COR-L47 (cell line): ENCODE measurements around the gene STAG1.
"Not testable (repeated sequence)": the region's sequence is repeated elsewhere in the genome, so short reads cannot be mapped to it uniquely, and the experiment has no call there.

Source experiments
- DNase-seq: peaks from one replicate; lab custom pipeline; 2025; lab: John Stamatoyannopoulos, UW

The STAG1 gene

DNA sequence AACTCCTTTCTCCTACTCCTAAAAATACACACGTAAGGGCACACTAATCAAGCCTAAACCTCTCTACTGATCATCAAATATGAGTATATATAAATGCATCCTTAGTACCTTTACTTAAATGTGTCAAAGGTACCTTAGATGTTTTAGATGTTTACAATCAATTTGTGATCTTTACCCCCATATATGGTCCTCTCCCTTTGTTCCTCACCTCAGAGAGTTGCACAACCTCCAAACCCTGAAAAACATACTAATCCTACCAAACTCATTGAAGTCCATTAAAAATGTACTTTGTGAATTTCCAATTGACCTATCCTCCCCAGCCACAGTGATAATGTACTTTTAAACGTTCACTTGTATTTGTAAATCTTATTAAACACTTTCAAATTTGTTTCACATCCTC, 249.1 kb downstream of the STAG1 start:
- no peak for DNase-seq

DNA sequence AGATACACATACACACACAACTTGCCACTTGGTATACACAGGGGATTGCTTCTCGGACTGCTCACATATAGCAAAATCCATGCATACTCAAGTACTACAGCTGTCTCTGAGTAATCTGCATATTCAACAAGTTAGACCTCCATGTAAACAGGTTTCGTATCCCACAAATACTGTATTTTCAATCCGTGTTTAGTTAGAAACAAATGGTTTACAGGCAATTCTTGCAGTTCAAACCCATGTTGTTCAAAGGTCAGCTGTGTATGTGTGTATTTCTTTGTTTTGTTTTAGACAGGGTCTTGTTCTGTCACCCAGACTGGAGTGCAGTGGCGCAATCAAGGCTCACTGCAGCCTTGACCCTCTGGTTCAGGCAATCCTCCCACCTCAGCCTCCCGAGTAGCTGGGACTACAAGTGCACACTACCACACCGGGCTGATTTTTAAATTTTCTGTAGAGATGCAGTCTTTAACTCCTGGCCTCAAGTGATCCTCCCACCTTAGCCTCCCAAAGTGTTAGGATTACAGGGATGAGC, 253.2 kb downstream of the STAG1 start:
- no peak for DNase-seq

DNA sequence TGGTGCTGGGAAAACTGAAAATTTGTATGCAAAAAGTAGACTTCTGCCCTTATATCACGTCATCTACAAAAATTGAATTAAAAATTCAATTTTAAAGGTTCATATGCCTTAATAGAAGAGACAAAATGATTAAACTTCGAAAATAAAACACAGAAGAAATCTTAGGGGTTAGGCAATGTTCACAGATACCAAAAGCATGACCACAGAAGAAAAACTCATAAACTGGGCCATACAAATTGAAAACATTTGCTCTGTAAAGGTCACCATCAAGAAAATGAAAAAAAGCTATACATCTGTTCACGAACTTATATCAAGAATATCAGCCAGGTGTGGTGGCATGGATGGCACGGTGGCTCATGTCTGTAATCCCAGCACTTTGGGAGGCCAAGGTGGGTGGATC, 257.0 kb downstream of the STAG1 start:
- DNase-seq: no peak

DNA sequence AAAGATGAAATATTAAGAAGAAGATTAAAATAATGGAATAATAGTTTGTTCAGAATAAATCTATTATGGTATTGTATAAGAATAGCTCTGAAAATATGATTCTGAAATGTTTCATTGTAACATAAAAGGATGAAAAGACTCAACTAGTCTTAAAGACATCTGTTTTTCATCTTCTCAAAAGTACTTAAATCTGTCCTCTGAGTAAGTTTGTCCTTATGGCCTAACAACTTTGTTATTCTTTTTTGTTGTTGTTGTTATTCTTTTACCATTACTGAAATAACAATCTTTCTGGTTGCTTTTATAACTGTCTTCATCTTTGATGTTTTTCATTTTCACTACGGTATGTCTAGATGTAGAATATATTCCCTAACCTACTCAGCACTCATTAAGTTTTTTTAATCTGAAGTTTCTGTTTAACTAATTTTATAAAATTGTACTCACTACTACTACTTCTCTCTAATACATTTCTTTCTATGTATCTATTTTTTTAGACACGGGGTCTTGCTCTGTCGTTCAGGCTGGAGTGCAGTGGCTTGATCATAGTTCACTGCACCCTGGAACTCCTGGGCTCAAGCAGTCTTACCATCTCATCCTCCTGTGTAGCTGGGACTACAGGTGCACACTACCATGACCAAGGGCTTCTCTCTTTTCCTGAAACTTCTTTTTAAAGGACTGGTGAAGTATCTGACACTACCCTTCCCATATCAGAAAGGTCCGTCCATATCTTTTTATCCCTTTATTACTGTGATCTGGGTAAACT, 261.4 kb downstream of the STAG1 start:
- DNase-seq: no peak

DNA sequence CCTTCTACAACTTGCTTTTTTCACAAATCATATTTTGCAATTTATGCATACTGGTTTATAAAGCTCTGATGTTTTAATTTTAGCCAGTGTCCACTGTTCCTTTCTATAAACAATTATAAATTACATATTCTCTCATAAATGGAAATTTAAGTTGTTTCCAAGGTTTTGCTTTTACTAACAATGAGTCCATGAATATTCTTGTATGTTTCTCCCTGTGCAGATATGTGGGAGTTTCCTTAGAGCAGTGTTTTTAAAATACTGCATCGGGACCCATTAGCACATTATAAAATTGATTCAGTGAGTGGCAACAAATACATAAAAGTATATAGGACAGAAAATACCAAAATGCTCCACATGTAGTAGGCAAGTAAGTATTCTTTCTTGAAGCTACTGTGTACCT, 266.4 kb downstream of the STAG1 start:
- no peak for DNase-seq

DNA sequence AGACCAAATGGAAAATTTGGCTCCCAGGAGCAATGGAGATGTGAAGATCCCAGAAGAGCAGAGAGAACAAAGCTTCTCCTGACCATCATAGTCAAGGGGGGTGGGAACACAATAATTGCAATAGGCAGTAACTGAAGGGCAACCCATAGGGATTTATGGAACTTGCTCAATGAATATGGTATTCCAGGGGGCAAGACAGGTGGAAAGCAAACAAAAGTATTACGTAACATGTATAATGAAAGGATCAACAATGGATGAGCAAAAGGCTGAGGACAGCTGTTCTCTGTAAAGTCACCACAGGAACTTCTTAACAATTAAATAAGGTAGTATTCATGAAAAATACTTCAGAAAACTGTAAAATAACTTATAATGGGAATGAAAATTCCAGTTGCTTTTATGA, 275.9 kb downstream of the STAG1 start:
- no peak for DNase-seq

DNA sequence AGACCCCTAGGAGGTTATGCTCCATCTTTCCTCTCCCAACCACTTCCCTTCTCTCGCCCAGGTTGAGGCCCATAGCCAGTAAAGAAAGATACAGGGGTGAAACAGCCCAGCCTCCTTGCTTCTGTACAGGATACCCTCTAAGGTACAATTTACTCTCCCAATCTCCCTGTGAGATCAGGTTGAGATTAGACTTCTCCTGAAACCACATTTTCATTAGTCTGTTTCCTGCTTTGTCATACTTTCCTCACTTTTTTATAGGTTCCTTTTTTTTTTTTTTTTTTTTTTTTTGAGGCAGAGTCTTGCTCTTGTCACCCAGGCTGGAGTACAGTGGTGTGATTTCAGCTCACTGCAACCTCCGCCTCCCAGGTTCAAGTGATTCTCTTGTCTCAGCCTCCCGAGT, 277.3 kb downstream of the STAG1 start:
- not testable (repeated sequence) for DNase-seq

DNA sequence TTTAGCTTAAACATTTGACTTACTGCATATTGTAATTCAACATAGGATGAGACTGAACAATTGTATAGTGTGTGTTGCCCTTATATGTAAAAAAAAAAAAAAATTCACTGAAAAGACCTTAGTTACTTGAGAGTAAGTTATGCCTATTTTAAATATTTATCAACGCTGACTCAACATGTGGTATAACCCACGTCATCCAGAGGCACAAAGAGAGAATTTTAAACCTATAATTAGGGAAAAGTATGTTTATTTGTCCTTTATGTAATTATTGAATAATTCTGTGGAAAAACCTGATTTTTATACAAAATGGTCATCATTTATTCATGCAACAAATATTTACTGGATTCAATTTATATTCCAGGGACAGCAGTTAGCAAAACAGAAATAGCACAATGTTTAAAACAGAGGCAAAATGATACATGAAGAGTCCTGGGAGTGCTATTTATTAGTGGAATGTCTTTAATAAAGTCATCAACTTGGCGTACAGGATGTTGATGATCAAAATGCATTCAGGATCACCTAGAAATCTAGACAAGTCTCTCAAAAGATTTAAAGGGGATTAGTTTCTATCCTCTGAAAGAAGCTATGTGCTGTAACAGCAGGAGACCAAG, 278.4 kb downstream of the STAG1 start:
- no peak for DNase-seq

DNA sequence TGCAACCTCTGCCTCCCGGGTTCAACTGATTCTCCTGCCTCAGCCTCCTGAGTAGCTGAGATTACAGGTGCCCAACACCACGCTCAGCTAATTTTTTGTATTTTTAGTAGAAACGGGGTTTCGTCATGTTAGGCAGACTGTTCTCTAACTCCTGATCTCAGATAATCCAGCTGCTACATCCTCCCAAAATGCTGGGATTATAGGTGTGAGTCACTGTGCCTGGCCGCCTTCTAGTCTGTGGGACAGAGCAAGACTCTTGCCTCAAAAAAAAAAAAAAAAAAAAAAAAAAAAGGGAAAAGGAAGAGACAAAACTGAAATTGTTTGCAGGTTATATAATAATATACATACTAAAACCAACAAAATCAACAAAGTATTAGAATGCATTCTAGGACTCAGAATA, 286.9 kb downstream of the STAG1 start:
- no peak for DNase-seq

DNA sequence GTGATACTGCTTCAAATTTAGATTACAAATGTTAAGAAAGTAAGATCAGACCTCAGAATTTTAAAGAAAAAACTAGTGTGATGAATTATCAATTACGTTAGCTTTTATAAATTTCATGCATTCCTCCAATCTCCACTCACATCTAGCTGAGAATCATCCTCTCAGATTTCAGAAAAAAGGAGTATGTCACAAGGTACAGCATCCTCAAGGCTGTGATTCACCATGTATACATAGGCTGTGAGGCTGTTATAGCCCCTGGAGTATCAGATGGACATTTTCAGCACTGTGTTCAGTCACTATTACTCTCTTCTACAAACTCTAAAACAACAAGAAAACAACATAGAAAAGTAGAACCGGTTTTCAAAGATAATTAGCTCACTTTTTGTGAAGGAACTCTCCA, 287.7 kb downstream of the STAG1 start:
- no peak for DNase-seq

DNA sequence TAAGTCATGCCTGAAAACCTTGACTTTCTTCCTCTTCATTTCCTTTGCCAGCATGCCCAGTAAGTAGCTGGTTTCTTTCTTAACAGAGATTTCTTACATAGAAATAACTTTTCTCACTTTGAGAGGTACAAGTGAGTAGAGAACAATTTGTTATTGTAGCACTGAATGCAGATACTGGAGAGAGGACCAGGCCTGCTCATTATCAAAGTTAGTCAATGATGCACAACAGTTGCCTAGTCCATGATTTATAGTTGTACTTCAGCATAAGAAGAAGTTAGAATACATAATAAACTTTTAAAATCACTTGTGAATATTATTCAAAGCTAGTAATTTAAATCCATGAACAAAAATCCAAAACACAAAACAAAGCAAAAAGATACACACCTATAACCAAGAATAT, 289.0 kb downstream of the STAG1 start:
- DNase-seq: no peak

DNA sequence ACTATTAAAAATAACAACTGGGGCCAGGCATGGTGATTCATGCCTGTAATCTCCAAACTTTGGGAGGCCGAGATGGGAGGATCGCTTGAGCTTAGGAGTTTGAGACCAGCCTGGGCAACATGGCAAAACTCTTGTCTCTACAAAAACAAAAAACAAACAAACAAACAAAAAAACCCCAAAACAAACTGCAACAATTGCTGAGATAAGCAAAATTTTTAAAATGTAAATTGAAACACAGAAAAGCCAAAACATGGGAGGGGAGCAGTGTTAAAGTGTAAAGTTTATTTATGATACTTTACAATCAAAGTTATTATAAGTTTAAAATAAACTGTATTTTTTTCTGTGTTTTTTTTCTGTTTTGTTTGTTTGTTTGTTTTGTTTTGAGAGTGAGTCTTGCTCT, 294.4 kb downstream of the STAG1 start:
- no peak for DNase-seq

DNA sequence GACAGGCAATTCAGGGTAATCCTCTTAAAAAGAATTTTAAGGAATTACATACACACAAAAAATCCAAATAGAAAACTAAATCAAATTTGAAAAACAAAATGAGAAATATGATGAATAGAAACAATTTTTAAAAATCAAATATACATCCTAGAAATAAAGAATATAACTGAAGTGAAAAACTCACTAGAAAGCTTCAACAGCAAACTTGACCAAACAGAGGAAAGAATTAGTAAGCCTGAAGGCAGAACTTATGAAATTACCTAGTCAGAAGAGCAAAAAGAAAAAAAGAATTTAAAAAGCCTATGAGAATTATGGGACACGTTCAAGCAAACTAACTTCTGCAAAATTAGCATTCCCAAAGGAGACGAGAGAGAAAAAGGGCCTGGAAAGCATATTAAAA, 296.0 kb downstream of the STAG1 start:
- DNase-seq: no peak

DNA sequence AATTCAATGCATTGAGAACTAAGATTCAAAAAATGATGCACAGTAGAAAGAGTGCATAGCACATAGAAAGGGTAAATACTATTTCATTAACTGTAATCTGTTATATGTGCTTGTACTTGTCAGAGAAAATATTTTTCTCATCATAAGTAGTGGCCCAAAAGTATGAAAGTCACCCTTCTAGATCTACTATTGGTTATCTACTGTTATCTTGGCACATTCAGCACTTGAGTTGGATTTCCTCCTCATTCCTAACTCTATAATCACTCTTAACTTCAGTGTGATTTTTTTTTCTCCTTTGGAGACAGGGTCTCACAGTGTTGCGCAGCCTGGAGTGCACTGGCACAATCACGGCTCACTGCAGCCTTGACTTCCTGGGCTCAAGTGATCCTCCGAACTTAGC, 307.6 kb downstream of the STAG1 start:
- no peak for DNase-seq

DNA sequence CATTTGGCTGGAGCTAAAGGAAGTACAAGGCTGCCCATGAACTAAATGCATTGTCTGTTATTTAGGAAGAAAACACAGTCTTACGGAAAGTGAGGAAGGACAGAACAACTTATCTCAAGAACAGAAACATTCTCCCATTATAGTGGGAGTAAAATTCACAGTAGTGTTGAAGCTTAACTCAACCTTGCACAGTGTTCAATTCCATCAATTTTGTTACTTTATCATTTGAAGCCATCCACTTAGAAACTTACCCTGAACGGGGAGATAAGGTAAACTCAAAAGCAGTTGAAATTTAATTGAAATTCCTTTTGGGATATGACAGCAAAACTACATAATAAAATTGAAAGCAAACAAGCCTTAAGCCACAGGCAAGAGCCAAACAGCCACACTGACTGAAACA, 315.1 kb downstream of the STAG1 start:
- no peak for DNase-seq

DNA sequence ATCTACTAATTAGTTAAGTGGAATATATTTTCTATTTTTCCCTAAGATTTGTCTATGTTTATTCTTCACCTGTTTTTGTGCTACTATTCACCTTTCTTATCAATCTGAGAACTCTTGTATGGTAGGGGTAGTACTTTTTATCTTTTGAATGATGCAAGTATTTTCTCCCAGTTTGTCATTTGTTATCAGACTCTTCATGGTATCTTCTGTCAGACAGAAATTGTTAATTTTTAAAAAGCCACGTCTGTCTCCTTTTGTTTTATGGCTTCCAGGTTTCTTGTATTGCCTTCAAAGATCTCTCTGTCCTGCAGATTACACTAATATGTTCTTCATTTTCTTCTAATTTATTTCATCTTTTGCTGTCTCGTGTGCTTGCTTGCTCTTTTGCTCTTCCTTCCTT, 317.7 kb downstream of the STAG1 start:
- DNase-seq: no peak

DNA sequence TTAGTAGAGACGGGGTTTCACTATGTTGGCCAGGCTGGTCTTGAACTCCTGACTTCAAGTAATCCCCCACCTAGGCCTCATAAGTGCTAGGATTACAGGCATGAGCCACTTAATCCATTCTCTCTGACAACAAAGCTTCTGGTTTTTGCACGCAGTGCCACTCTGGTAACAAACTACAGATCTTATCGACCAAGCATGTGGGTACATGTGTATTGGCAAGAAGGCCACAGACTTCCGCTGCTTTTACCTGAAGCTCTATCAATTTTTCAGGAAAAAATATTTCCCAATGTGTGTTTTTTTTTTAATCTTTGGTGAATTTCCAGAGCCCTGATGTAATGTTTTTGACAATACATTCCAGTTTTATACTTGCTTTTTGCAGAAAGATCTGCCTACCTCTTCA, 319.5 kb downstream of the STAG1 start:
- DNase-seq: no peak

DNA sequence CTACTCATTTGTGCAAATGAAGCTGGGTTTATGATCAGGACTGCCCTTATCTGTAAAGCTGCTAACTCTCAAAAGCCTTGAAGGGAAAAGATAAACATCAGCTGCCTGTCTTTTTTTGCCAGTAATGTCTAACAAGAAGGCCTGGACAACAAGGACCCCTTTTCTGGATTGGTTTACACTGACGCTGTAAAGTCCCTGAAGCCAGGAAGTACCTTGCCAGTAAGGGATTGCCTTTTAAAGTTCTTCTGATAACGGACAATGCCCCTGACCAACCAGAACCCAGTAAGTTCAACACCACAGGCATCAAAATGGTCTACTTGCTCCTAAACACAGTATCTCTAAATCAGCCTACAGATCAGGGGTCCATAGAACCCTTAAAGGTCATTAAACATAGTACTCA, 324.0 kb downstream of the STAG1 start:
- no peak for DNase-seq

DNA sequence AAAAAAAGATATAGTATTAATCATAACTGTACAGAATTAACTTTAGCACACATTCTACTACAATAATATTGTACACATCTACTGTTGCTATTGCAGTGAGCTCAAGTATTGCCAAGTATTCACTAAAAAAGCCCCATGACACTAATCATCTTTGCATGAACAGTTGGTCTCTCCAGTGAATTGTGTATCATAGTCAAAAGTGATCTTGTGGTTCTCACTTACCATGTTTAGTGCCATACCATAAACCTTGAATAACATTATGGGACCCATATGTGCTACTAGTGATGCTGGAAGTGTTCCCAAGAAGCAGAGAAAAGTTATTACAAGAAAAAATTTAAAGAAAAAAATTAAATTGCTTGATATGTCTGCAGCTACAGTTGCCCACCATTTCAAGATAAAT, 324.9 kb downstream of the STAG1 start:
- no peak for DNase-seq

DNA sequence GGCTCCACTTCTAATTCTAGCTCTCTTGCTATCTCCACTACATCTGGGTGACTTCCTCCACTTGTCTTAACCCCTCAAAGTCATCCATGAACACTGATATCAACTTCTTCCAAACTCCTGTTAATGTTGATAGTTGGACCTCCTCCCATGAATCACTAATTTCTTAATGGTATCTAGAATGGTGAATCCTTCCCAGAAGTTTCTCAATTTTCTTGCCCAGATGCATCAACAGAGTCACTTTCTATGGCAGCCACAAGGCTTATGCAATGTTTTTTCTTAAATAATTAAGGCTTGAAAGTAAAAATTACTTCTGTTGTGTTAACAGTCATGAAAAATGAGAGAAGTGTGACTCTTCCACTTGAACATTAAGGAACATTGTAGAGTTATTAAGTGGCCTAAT, 337.7 kb downstream of the STAG1 start:
- no peak for DNase-seq

DNA sequence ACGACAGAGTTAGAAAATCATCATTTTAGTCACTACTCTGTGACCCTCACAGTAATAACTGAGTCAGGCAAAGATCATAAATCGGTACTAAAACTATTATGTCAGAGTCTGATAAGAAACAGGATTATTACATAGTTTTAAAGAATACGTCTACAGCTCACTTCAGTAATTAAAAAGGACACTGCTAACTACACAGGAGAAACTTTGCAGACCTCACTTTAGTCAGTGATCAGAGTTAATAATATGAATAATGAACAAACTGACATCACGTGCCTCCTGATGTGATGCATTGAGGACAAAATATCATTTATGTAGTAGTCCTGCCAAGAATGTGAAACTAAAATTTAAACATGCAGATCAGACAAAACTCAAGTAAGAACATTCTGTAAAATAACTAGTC, 339.9 kb downstream of the STAG1 start:
- DNase-seq: no peak

DNA sequence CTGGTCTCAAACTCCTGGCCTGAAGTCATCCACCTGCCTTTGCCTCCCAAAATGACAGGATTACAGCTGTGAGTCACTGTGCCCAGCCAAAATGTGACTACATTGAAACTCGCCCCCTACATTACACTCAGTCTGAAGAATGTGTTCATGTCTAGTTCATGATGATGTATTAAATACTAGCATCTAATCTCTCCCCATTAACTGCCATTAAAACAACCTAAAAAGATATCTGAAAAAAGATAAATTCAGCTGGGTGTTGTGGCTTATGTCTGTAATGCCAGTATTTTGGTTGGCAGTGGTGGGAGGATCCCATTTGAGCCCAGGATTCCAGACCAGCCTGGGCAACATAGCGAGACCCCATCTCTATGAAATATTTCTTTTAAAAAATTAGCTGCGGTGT, 342.6 kb downstream of the STAG1 start:
- no peak for DNase-seq

DNA sequence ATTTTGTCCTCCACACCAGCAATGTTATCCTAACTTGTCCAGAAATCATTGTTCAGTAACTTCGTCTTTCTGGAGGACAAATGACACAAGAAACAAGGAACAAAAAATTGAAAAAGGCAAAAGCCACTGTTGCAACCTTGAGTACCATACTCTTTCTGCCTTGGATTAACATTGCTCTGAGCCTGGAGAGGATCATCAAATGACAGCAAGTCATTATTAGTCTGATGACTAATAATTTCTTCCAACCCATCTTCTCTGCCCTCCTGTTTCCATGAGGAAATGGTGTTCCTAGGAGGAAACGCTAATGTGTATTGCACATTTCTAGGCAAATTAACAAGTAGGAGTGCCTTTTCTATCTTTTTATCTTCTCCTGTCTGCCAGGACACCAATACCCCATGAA, 348.1 kb downstream of the STAG1 start:
- DNase-seq: no peak

DNA sequence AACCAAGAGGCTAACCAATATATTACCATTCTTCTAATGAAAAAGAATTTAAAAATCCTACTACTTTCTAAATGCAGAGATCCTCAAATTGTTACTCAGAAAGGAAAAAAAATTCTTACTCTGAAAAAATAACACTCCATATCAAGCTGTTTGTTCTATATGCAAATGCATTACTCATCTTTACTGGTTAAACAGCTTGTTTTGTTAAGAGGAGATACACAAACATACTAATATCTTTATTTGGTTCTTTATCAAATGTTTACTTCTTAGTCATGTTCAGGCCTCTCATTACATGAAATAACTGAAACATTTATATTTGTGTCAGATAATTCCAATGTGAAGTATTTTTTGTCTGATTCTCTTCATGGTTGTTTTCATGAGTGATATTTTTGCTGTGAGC, 355.3 kb downstream of the STAG1 start:
- DNase-seq: no peak
